SIG-M5 treated with dmso at 0.1 percent for 504 hours (cell line): Measurements from ENCODE around the gene ADH7.
"Not testable (repeated sequence)": the region's sequence is repeated elsewhere in the genome, so short reads cannot be mapped to it uniquely, and the experiment has no call there.

ENCODE experiments used
- DNase-seq: peaks from one replicate; lab custom pipeline; 2025; ENCODE audit not compliant: unreplicated experiment; lab: John Stamatoyannopoulos, UW

The ADH7 gene

GRCh38 chr4:99381588-99382175, 53.5 kb downstream of the ADH7 start:
- no peak for DNase-seq

- DNase-seq = no peak
These were observed 55.6 kb downstream of the ADH7 start for GRCh38 chr4:99379571-99379970.

GRCh38 chr4:99378876-99379275, 56.3 kb downstream of the ADH7 start:
- DNase-seq = no peak

- not testable (repeated sequence) for DNase-seq
These were observed 57.8 kb downstream of the ADH7 start for GRCh38 chr4:99377341-99377740.

- not testable (repeated sequence) for DNase-seq
These were observed 62.7 kb downstream of the ADH7 start for GRCh38 chr4:99372464-99372863.

GRCh38 chr4:99367817-99368216, 67.3 kb downstream of the ADH7 start:
- not testable (repeated sequence) for DNase-seq

GRCh38 chr4:99366491-99366890, 68.7 kb downstream of the ADH7 start:
- no peak for DNase-seq

- DNase-seq = no peak
These were observed 72.4 kb downstream of the ADH7 start for GRCh38 chr4:99362768-99363167.
